GM21381 (cell line): ENCODE measurements around the gene MMAB.

Experiments used
- ATAC-seq: cut with Tn5 transposase; IDR thresholded peaks from one replicate; pipeline ENCODE4 v1.9.1; 2021; ENCODE audit warnings: mild to moderate bottlenecking, moderate library complexity; ENCODE audit not compliant: unreplicated experiment

MMAB gene

DNA sequence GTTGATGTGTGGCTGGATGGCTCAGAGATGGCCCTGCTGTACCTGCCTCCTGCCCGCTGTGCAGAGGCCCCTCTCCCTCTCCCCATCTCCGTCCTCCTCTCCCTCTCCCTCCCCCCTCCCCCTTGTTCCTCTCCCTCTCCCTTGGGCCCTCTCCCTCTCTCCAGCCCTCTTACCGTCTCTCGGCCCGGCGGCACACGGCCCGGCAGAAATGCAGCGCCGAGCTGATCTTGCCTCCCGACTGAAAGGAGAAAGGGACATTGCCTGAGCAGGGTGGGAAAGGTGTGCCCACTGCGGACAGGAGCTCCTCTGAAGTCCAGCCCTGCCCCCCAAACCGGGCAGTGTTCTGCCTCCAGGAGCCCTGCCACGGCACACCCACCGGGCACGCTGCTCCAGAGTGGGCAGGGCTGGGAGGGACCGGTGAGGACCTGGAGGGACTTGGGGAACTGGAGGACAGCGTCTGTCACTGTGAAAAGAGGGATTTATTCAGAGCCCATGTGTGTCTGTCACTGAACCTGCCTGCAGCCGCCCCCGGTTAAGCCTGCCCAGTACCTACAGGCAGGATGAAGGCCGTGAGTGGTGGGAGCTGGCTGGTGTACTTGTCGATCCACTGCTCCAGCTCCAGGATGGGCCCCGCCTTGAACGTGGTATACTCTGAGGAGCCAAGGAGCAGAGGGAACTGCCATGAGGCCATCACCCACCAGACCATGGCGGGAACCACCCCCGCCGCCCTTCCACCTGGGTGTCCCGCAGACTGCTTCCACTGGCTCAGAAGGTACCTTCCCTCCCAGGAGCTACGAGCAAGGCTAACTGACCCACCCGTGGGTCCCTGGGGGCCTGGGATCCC is 12.2 kb downstream of the MMAB start:
- no peak for ATAC-seq

DNA sequence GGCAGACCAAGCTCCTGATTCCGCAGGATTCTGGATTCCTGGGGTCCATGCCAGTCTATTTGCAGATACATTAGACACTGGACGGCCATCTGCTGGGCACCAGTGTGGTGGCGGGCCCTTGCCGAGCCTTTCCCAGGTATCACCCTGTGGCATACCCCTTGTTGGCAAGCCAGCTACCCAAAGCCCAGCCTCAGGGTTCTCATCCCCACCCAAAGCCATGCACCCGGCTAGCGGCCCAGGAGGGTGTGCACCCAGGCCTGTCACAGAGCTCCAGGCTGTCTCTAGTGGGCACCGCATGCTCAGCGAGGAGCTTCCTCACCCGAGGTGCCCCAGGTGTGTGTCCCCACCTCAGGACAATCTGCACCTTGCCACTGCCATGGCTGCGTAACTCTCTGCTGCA is 13.7 kb downstream of the MMAB start:
- ATAC-seq, result no peak

DNA sequence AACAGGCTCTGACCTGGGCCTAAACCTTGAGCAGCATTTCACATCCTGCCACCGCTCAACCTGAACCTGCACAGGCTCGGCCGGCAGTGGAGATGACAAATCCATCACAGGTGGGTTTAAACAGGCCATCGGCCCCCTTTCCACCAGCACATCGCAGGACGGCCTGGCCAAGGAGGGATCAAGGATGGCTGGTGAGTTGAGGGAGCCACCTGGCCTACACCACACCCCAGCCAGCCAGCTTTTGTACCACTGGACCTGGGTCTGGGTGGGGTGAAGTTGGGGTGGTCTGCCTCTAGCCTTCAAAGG is 14.2 kb downstream of the MMAB start:
- no peak for ATAC-seq

DNA sequence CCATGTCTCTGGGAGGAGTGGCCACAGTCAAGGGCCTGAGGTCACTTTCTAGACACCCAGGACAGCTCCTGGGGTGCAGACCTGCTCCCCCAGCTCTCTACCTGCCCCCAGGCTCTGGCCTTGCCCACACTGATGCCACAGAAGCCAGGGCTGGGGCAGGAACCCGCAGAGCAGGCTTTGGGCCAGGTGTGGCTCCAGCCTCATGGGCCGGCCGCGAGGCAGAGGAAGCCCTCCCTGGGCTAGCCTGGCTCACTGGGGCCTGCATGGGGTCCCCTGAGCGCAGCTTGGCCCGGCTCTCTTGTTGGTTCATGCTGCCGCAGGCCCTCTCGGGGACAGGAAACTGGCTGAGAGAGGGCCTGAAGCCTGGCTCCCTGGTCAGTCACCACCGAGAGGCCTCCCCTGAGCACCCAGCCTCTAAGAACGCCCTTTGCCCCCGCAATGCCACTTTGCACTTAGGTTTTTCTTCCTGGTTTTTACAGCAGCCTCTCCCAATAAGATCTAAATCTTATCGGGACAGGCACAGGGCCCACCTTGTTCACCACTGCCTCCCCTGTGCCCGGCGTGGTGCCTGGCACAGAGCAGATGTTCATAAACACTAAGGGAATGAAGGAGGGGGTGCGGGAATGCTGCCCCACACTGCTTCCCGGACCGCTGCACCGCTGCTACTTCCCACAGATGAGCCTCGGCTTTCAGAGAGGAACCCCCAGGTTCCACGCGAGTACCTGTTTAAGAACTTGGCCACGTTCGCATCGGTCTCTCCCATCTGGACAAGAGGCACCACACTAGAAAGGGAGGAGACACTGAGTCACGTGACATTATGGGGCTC is 14.7 kb downstream of the MMAB start:
- ATAC-seq, result no peak

DNA sequence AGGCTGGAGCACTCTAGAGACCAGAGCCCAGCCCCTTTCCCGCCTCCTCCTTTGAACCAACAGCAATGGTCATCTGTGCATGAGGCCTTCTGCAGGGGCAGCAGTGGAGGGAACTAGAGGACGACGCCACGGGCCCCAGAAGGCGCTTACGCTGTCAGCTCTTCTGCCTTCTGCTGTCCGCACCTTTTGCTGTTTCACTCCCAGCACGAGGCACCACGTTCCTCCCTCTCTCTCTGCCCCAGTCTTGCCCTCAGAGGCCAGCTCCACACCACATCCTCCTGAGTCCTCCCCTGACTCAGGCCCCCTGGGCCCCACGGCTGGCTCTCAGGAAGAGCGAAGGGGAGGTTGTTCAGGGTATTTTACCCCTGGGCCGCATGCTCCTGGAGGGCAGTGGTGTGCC is 15.5 kb downstream of the MMAB start:
- no peak for ATAC-seq

DNA sequence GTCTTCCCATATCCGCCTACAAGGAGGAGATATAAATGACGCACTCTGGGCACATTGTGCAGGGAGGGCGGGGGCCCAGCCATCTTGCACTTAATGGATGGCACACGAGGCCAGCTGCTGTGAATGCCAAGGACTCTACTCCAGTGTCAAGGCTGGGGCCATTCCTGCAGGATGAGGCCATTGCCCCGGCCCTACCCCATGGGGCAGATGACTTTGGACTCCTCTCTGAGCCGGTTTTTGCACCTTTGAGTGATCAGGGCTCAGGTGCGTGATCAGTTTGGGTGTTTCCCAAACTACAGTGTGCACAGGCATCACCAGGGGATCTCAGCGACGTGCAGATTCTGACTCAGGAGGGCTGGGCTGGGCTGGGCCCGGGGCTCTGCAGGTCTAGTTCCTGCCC is 16.1 kb downstream of the MMAB start:
- ATAC-seq, result no peak

DNA sequence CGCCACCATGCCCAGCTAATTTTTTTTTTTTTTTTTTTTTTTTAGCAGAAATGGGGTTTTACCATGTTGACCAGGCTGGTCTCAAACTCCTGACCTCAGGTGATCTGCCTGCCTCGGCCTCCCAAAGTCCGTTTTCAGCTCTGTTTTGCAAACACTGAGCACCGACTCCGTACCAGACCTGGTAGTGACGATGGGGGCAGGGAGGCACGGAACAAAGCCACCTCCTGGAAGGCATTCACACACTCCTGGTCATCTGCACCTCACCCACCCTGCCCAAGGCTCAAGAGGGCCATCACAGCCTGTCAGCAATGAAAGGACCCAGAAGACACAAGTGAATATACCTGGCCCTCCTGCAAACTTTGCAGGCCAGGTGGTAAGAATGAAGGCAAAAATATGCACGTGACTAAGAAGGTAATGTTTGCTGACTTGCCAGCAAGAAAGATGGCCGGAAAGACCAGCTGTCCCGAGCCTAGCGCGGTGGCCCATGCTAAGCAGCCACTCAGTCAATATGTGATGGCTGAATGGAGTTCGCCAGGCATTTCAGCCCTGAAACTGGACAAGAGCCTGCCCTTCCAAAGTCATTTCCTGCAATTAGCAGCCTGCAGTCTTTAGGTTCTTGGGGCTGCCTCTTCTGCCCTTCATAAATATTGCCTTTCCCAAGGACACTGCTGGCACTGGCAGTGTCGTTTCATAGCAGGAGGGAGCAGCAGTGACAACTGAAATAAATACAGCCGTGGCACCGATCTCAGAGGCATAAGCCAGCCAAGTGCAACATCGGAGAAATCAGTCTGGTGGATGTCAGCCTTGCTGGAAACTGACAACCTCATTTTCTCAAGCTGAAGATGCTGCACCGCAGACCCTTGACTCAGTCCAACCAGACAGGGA is 17.6 kb downstream of the MMAB start:
- ATAC-seq, result no peak

DNA sequence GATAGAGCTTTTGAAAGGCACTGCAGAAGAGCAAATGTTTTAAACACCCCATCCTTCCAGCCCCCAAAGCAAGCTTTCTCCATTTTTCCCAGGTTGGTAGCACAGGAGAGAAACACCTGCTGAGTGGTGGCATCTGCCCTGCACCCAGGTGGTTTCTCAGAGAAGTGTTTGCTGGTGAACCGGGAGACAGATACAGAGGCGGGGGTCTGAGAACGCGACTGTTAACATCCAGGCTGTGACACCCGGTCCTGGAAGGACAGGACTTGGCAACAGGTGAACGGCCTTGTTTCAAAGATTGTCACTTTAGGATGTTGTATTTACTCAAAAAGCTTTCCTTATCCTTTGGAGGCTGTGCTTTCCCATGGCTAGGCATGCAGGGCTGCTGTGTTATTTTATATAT is 18.5 kb downstream of the MMAB start:
- ATAC-seq, result no peak

DNA sequence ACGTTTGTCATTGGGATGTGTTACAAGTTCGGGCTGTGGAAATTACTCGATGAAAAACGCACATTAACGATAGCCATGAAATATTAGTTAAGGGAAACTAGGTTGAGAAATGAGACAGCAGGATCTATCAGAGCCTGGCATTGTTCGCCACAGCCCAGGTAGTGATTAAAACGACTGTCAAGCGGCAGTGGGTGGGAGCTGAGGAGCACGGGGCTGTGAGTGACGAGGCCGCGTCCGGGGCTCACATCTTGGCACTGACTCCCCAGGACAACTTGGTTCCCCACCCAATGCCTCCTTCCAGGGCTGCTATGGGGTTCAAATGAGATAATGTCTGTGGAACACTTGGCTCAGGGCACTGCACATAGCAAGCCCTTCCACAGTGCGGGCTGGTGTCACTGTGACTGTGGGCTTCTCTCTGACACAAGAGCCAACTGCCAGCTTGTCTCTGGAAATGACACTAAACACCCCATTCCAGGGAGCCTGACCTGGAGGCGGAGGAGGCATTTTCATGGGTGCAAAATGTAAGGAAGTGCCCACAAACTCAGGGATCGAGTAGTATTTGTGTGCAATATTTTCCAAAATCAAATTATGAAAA is 19.3 kb downstream of the MMAB start:
- no peak for ATAC-seq

DNA sequence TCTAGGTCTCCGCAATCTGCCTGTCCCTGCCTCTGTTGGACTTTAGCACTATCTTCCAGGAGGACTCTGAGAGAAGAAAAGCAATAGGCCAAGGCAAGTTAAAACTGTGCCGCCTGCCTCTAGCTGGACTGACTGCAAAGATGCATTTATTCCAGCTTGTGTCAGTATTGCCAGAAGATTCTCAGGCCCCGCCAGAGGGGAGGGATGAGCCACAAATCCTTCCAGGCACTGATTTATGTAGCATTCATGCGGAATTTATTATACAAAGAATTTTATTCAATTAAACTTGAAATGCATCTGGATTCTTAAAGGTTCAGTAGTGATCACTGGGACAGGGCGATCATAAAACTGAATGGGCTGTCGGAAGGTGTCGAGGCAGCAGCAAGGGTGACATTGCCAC is 19.8 kb downstream of the MMAB start:
- no peak for ATAC-seq

DNA sequence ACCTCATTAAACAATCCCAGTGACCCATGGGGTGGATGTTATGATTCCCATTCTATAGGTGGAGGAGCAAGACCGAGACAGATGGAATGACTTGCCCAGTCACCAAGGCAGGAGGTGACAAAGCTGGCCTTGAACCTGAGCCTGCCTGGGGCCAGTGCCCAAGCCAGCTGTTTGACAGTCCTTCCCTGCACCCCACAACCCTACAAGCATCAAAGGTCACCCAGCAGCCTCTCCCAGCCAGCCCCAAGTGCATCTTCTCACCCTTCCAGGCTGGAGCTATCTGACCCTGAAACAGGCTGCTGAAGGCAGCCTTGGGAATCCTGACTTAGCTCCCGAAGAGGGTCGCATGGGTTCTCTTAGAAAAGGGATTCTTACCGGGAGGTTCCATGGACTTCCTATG is 20.3 kb downstream of the MMAB start:
- no peak for ATAC-seq

DNA sequence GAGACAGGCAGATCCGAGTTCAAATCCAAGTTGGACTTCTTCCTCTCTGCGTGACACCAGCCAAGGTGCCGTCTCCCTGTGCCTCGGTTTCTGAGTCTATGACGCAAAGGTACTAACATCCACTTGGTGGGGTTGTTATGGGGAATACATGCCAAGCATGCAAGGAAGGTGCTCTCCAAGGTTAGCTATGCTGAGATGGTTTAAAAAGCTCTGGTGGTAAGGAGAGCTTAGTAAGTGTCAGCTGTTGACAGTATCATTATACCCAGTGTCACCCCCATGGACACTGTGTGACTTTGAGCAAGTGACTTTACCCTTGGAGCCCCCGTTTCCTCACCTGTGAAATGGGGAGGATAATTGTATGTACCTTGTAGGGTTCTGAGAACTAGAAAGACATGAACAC is 22.2 kb downstream of the MMAB start:
- no peak for ATAC-seq

DNA sequence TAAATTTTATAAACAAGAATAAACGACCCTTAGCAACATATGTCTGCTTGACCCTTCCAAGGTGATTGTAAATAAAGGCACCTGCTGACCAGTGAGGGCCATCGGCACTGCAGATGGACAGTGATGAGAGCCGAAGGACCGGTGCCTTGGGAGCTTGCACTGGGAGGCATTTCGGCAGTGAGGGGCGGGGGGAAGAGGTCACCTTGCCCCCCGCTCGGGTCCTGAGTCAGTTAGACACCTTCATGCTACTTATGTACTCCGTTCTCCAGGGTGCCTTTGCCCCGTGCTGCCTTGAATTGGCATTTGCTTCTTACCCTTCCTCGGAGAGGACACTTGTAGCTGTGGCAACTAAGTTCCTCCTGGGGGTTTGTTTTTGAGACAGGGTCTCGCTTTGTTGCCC is 23.0 kb downstream of the MMAB start:
- no peak for ATAC-seq

DNA sequence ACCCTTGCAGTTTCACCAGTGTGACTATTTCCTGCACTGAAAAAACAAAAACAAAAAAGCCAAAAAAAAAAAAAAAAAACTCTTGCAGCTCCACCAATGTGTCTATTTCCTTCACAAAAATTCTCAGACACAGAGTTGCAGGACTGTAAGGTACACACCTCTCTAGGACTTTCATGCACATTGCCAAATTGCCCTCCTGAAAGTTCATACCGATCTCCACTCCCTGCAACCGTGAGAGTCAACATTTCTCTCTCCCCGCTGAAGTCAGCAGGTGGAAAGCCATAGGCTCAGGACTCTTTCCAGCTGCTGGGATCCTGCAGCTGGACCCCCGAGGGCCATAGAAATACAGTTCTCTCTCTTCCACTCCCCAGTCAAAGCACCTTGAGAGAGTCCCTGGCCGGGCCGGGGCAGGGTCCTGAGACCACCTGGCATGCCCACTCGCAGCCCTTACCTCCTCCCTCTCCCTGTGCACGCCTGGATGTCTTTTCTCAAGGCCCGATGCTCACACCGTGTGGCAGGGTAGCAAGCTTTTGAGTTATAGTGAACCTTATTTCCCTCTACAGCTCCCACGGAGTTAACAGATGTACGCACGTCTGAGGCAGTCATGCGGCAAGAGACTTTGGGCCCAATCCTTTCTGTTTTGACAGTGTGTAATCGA is 23.6 kb downstream of the MMAB start:
- ATAC-seq, result no peak

DNA sequence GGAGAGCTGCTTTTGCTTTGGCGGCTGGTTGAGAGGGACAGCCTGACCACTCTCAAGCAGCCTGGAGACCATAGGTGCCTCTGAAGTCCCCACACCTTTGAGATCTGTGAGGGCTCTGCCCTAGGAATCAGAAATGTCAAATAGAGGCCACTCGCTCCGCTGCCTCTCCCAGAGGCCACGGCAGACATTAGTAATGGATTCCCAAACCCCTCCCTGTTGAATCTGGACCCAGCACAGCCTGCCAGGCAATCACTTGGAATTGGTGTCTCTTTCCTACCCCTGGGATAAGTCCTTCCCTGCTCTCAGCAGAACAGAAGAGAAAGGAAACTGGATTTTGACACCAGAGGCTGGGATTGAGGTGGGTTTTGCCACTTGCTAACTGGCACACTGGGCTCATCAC is 25.0 kb downstream of the MMAB start:
- ATAC-seq, result no peak

DNA sequence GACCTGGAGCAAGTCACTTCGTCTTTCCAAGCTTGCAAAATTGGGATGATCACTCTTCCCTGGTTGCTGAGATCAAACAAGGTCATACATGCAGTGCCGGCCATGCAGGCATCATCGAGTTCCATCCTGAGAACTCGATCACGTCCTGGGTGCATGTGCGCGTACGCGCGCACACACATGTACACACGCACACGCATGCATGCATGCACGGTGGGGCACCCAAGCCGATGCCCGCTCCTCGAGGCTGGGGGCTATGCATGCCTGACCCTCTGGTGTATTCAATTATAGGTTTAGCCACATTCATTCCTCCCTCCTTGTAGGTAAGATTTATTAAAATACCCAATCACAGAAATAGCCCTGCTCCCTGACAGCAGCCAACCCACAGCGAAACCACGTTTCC is 26.0 kb downstream of the MMAB start:
- ATAC-seq, result no peak

DNA sequence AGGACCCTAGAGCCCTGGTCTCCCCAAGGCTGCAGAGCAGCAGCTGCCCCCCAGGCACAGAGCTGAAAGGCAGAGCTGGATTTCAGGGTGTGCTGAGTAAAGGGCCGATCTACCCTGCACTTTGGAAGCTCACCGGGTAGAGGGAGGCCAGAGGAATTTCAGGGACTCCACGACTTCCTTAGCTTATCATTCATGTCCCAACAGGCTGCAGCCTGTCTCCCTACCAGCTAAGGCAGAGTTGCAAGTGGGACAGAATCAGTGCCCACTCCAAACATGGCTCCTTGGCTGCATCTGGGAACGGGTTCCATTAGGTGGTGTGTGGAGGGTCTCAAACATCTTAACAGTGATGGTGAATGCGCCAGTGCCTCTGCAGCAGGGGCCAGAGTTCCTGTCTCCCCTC is 27.5 kb downstream of the MMAB start:
- no peak for ATAC-seq

DNA sequence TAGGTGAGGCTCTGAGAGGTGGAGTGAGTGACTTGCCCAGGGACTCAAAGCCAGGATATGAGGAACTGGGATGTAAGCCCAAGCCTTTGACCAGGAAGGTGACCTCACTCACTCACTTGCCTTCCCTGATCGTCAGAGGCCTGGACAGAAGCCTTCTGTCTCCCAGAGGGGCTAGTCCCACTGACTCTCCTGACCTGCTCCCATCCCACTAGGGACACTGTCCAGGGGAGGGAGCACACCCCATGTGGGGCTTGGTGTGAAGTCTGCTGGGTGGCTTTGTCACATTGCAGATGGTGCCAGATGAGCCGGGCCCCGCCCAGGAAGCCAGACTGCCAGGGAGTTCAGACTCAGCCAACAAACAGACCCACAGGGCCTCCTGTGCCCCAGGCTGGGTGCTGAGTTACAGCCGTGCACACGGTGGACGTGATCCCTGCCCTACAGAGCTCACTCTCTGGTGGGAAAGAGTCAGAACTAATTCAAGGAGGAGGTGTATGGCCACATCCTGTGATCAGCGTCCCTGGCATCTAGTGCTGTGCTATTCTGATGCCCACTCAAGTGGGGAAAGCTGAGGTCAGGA is 28.3 kb downstream of the MMAB start:
- no peak for ATAC-seq

DNA sequence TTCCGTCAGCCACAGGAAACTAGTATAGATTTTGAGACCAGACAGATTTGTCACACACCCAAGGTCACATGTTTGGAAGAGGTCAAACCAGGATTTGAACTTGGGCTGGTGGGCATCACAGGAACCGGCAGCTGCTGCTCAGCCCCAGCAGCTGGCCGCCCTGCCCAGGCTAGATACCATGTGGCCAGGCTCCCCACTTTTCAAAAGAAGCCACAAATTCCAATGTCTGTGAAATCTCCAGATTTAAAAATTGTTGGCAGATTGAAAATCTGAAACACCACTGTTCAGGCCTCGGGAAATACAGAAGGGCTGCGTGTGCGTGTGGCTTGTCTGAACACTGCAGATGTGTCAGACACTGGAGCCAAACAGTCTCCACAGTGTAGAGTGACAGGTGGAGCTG is 30.4 kb downstream of the MMAB start:
- no peak for ATAC-seq

DNA sequence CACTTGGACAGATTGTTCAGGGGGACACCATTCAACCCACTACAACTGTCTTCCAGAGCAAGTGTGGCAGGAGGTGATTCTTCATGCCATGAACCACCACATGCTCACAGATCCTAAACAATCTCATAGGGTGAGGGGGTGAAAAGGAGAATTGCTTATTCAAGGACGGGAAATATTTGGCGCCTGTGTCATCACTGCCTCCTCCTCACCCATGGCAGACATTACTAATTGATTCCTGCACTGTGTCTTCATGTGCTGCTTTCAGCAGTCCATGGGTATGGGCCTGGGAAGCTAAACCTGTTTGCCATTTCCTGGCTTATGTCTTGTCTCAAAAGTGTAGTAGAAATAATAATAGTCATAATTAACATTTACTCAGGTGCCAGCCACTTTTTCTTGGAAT is 31.3 kb downstream of the MMAB start:
- ATAC-seq, result no peak

DNA sequence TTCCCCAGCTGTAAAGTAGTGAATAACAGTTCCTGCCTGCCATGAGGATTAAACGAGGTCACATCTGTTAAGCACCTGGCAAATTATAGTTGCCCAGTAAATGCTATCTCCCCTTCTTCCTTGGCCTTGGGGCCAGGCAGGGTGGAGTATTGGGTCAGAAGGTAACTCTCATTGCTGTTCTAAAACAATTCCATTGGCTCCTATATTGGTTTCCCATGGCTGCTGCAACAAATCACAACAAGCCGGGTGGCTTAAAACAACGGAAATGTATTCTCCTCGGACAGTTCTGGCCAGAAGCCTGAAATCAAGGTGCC is 31.9 kb downstream of the MMAB start:
- no peak for ATAC-seq
